Prostate gland (tissue), 2 donors: ENCODE measurements around the gene THNSL1.

Source experiments
- CTCF ChIP-seq, 4 experiments: fragments of 200-600 bp in 2 of 4; fragments of 450-650 bp in 2 of 4; sonication (generic) in 2 of 4; IDR thresholded peaks; 1 replicate in 3 of 4; 2 replicates in 1 of 4; pipeline ENCODE4 v1.5.1; 2016 to 2019; ENCODE audit warnings: antibody characterized with exemption in 4 of 4, mild to moderate bottlenecking in 2 of 4, moderate library complexity in 2 of 4
- POLR2A ChIP-seq: fragments of 450-650 bp; IDR thresholded peaks from one replicate; pipeline ENCODE4 v1.6.1; 2016; ENCODE audit warnings: antibody characterized with exemption, mild to moderate bottlenecking
- POLR2AphosphoS5 ChIP-seq: sonication (generic); formaldehyde crosslinking; IDR thresholded peaks from one replicate; pipeline ENCODE4 v1.6.1; 2017; ENCODE audit warnings: antibody characterized with exemption

- no peak for TF ChIP-seq CTCF (IDR thresholded peaks at IDR 0.05)
- no peak for TF ChIP-seq POLR2A
- no peak for TF ChIP-seq POLR2AphosphoS5
Measured at GRCh38 chr10:25050402-25050801, 34.0 kb downstream of the THNSL1 start.
